H1 (cell line): ENCODE data around the gene ZFP14. TPM values are rescaled to one million over a fixed set of nuclear protein-coding genes. Genes with fewer than 3 reads are reported as not detected.

Source experiments
- CHD1 ChIP-seq: IDR thresholded peaks from 2 replicates; pipeline ENCODE4 v1.6.1; 2012; ENCODE audit warnings: low read depth, low read length, improper control_type of control experiment
- E2F6 ChIP-seq: IDR thresholded peaks from 2 replicates; pipeline ENCODE4 v1.6.1; 2012; ENCODE audit warnings: inconsistent platforms
- EGR1 ChIP-seq: IDR thresholded peaks from 2 replicates; pipeline ENCODE4 v1.6.1; 2011; ENCODE audit warnings: low read depth, low read length, borderline replicate concordance
- EP300 ChIP-seq, 2 experiments: IDR thresholded peaks; 1 replicate in 1 of 2; 2 replicates in 1 of 2; pipeline ENCODE4 v1.6.1; 2011 to 2012; ENCODE audit warnings: low read depth in 2 of 2, low read length in 2 of 2, mild to moderate bottlenecking in 2 of 2, borderline replicate concordance in 1 of 2, inconsistent platforms in 1 of 2, moderate library complexity in 1 of 2
- FOSL1 ChIP-seq: IDR thresholded peaks from 2 replicates; pipeline ENCODE4 v1.6.1; 2011; ENCODE audit warnings: mild to moderate bottlenecking, low read depth, low read length, moderate library complexity; ENCODE audit not compliant: insufficient read depth
- HDAC6 ChIP-seq: IDR thresholded peaks from one replicate; pipeline ENCODE4 v1.7.1; 2012; ENCODE audit warnings: low read depth, mild to moderate bottlenecking, inconsistent platforms, low read length, moderate library complexity
- JUN ChIP-seq: IDR thresholded peaks from 2 replicates; pipeline ENCODE4 v1.6.1; 2011; ENCODE audit warnings: low read depth, mild to moderate bottlenecking, improper control_type of control experiment, low read length
- KDM4A ChIP-seq: IDR thresholded peaks from one replicate; pipeline ENCODE4 v1.7.1; 2012; ENCODE audit warnings: low read depth, mild to moderate bottlenecking, moderate library complexity, low read length, inconsistent platforms; ENCODE audit not compliant: severe bottlenecking
- KDM5A ChIP-seq: fragments of 200-600 bp; IDR thresholded peaks from 2 replicates; pipeline ENCODE4 v1.7.1; 2012; ENCODE audit warnings: mild to moderate bottlenecking, low read length, inconsistent platforms, mixed read lengths
- PHF8 ChIP-seq: fragments of 200-600 bp; sonication (generic); conservative IDR thresholded peaks from 2 replicates; pipeline ENCODE4 v1.7.1; 2012; ENCODE audit warnings: low read depth, mild to moderate bottlenecking, inconsistent platforms, low read length, moderate library complexity
- POU5F1 ChIP-seq: IDR thresholded peaks from 2 replicates; pipeline ENCODE4 v1.6.1; 2011; ENCODE audit warnings: low read depth, mild to moderate bottlenecking, low read length, moderate library complexity
- SIN3A ChIP-seq, 2 experiments: IDR thresholded peaks in 1 of 2; conservative IDR thresholded peaks in 1 of 2; 2 replicates each; pipeline ENCODE4 v1.6.1; 2011 to 2012; ENCODE audit warnings: low read length in 2 of 2, improper control_type of control experiment in 1 of 2, low read depth in 1 of 2, mild to moderate bottlenecking in 1 of 2
- SIRT6 ChIP-seq: IDR thresholded peaks from one replicate; pipeline ENCODE4 v1.7.1; 2012; ENCODE audit warnings: low read length, inconsistent platforms
- SP1 ChIP-seq: IDR thresholded peaks from 2 replicates; pipeline ENCODE4 v1.6.1; 2011; ENCODE audit warnings: low read depth, low read length
- SRF ChIP-seq: IDR thresholded peaks from 2 replicates; pipeline ENCODE4 v1.6.1; 2011; ENCODE audit warnings: mild to moderate bottlenecking, low read depth, low read length, moderate library complexity
- SUZ12 ChIP-seq: fragments of 200-600 bp; sonication (generic); IDR thresholded peaks from 2 replicates; pipeline ENCODE4 v1.6.1; 2012; ENCODE audit warnings: mild to moderate bottlenecking, inconsistent platforms, low read length, moderate library complexity, mixed read lengths
- TAF1 ChIP-seq: IDR thresholded peaks from 2 replicates; pipeline ENCODE4 v1.6.1; 2011; ENCODE audit warnings: mild to moderate bottlenecking, low read depth, low read length
- polyA plus RNA-seq, 7 experiments: library from polyadenylated mRNA; depleted of rRNA in 3 of 7; stranded (reverse) in 5 of 7; unstranded in 2 of 7; fragments of >200 nt in 5 of 7; fragments of 200-250 nt in 2 of 7; gene quantifications; 1 replicate in 5 of 7; 2 replicates in 1 of 7; 4 replicates in 1 of 7; pipeline versions ENCODE4 v1.2.1 to v1.2.3, GENCODE V29; 2011 to 2013; ENCODE audit warnings: missing spikeins in 2 of 7, mixed read lengths in 2 of 7
- total RNA-seq: library from RNA; stranded (reverse); fragmentation: NEBNext Ultra II Directional; extraction: Animal tissue kit (Norgen Biotek cat#: 25700); gene quantifications from 2 replicates; pipeline ENCODE4 v1.2.1, GENCODE V29; 2021
- TF ChIP-seq, protein P1 (sequence below): IDR thresholded peaks from 2 replicates; pipeline ENCODE4 v1.6.1; 2011; ENCODE audit warnings: low read depth, mild to moderate bottlenecking, low read length; ENCODE audit not compliant: insufficient read depth
- TF ChIP-seq, protein P2 (sequence below): IDR thresholded peaks from 2 replicates; pipeline ENCODE4 v1.6.1; 2011; ENCODE audit warnings: low read length, improper control_type of control experiment

ZFP14 gene
- total and polyA plus RNA-seq, 2 of the 8 experiments (the other 6 are each of a cell fraction or from before 2014, with no cell fraction given) = 1.7 to 8.2 TPM

DNA sequence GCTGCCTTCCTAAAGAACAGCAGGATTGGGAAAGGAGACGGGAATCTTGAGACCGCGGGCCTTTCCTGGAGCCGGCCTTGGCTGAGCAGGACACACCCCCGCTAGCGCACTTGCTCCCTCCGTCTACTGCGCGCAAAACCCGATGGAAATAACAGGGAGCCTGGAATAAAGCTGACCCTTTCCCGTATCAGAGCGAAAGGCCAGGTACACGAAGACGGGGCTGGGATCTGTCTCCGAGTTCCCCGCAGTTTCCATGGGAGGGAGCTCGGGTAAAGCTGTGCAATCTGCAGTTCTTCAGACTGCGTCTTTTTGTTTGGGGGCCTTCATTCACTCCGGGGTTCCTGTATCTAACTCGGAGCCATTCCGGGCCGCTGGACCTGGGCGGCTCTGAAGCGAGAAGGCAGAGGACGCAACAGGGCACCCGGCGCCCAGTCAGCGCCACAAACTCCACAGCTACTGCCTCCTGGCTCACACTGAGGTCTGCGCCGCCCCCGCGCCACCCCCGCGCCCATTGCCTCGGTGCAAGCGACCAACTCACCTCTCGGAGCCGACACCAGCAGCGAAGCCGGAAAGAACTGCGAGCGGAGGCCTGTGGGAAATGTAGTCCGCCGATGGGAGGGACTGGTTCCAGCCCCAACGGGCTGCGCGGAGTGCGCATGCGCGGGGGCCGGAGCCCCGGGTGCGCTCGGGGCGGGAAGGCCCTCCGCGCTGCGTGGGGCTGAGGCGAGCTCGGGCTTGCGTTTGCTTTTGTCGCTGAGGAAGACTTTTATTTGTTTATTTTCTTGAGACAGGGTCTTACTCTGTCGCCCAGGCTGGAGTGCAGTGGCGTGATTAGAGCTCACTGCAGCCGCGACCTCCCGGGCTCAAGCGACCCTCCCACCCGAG lies at the start of gene ZFP14 (continued):
- TF ChIP-seq FOSL1 (no peak), SP1 (no peak), JUN (no peak), SIRT6 (no peak), PHF8 (peak; percentile 76), HDAC6 (no peak), EGR1 (peak; percentile 99), SRF (no peak), TAF1 (peak; percentile 77), POU5F1 (no peak), SIN3A (conservative IDR thresholded peaks at IDR 0.05 in 1 of 2, IDR thresholded peaks at IDR 0.05 in 1 of 2; ENCODE audit: low read depth in 1 of 2, low read length in 2 of 2) (peak; percentile 55 to 67; a peak in 1 of 4 replicates), KDM4A (peak; percentile 42), E2F6 (peak; percentile 83), CHD1 (peak; percentile 67; the same call in 1 of the 2 replicates), KDM5A (no peak), EP300 (IDR thresholded peaks at IDR 0.05; ENCODE audit: borderline replicate concordance in 1 of 2, low read depth in 2 of 2, low read length in 2 of 2) (0 out of 3 replicates have a peak, but pooled peaks of 1 of the 2 experiments have one; percentile 50), SUZ12 (no peak)
- TF ChIP-seq, protein P1, sequence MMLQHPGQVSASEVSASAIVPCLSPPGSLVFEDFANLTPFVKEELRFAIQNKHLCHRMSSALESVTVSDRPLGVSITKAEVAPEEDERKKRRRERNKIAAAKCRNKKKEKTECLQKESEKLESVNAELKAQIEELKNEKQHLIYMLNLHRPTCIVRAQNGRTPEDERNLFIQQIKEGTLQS = no peak
- TF ChIP-seq, protein P2, sequence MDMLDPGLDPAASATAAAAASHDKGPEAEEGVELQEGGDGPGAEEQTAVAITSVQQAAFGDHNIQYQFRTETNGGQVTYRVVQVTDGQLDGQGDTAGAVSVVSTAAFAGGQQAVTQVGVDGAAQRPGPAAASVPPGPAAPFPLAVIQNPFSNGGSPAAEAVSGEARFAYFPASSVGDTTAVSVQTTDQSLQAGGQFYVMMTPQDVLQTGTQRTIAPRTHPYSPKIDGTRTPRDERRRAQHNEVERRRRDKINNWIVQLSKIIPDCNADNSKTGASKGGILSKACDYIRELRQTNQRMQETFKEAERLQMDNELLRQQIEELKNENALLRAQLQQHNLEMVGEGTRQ = no peak
